HepG2 (cell line): ENCODE results near the gene POM121. TPM values are rescaled to one million over a fixed set of nuclear protein-coding genes. Genes with fewer than 3 reads are reported as not detected.

ENCODE experiments used
- CREB1 ChIP-seq, 2 experiments: fragments of 450-650 bp in 1 of 2; IDR thresholded peaks; 2 replicates each; pipeline ENCODE4 v1.6.1; 2016 to 2017; ENCODE audit warnings: control low read depth in 1 of 2, mild to moderate bottlenecking in 1 of 2, missing compliant biosample characterization in 1 of 2, missing genetic modification characterization in 1 of 2
- DRAP1 ChIP-seq: IDR thresholded peaks from 2 replicates; pipeline ENCODE4 v1.6.1; 2016; ENCODE audit warnings: missing genetic modification reagents, missing compliant biosample characterization
- HDAC1 ChIP-seq: sonication (generic); formaldehyde crosslinking; IDR thresholded peaks from 2 replicates; pipeline ENCODE4 v1.5.1; 2020; ENCODE audit warnings: mild to moderate bottlenecking, missing genetic modification reagents
- IKZF1 ChIP-seq: fragments of 450-650 bp; IDR thresholded peaks from 2 replicates; pipeline ENCODE4 v1.7.1; 2016
- LRRFIP1 ChIP-seq: sonication (generic); formaldehyde crosslinking; conservative IDR thresholded peaks from 2 replicates; pipeline ENCODE4 v1.4.0; 2020; ENCODE audit warnings: missing genetic modification reagents
- RORA ChIP-seq: sonication (generic); formaldehyde crosslinking; IDR thresholded peaks from 2 replicates; pipeline ENCODE4 v1.5.0; 2020; ENCODE audit warnings: mild to moderate bottlenecking, missing genetic modification reagents, moderate library complexity
- SP5 ChIP-seq: IDR thresholded peaks from 2 replicates; pipeline ENCODE4 v1.6.1; 2016; ENCODE audit warnings: low read depth, borderline replicate concordance
- ZBTB4 ChIP-seq: sonication (generic); formaldehyde crosslinking; IDR thresholded peaks from 2 replicates; pipeline ENCODE4 v1.4.0; 2020; ENCODE audit warnings: missing genetic modification reagents, mild to moderate bottlenecking, borderline replicate concordance
- ZBTB46 ChIP-seq: sonication (generic); formaldehyde crosslinking; IDR thresholded peaks from 2 replicates; pipeline ENCODE4 v1.4.0; 2020; ENCODE audit warnings: mild to moderate bottlenecking, missing genetic modification reagents, borderline replicate concordance
- ZFP1 ChIP-seq: IDR thresholded peaks from 2 replicates; pipeline ENCODE4 v1.6.1; 2016
- ZNF276 ChIP-seq: sonication (generic); formaldehyde crosslinking; IDR thresholded peaks from 2 replicates; pipeline ENCODE4 v1.4.0; 2020; ENCODE audit warnings: mild to moderate bottlenecking, low read depth, missing genetic modification reagents
- ZNF280B ChIP-seq: sonication (generic); formaldehyde crosslinking; IDR thresholded peaks from 2 replicates; pipeline ENCODE4 v1.5.0; 2020; ENCODE audit warnings: missing genetic modification reagents, mild to moderate bottlenecking, borderline replicate concordance
- ZNF607 ChIP-seq: sonication (generic); formaldehyde crosslinking; IDR thresholded peaks from 2 replicates; pipeline ENCODE4 v1.5.1; 2020; ENCODE audit warnings: missing genetic modification reagents, mild to moderate bottlenecking, borderline replicate concordance
- ZNF7 ChIP-seq: IDR thresholded peaks from 2 replicates; pipeline ENCODE4 v1.6.1; 2016; ENCODE audit warnings: missing biosample characterization, missing genetic modification reagents
- ZNF839 ChIP-seq: sonication (generic); formaldehyde crosslinking; IDR thresholded peaks from 2 replicates; pipeline ENCODE4 v1.4.0; 2020; ENCODE audit warnings: missing genetic modification reagents, mild to moderate bottlenecking, borderline replicate concordance
- polyA plus RNA-seq, 8 experiments: library from polyadenylated mRNA; depleted of rRNA in 3 of 8; stranded (reverse) in 7 of 8; unstranded in 1 of 8; fragments of >200 nt; fragmentation: Illumina TruSeq in 4 of 8; extraction: Trizol in 4 of 8; gene quantifications; 2 replicates each; pipeline versions ENCODE4 v1.2.1 to v1.2.3, GENCODE V29; 2011 to 2016; ENCODE audit warnings: low read depth in 4 of 8, missing spikeins in 1 of 8, mixed read lengths in 1 of 8; ENCODE audit not compliant: insufficient read depth in 1 of 8
- total RNA-seq, 5 experiments: library from RNA; depleted of rRNA; stranded (reverse); fragments of >200 nt; fragmentation: Illumina TruSeq; extraction: Trizol; gene quantifications; 2 replicates each; pipeline ENCODE4 v1.2.3, GENCODE V29; 2016; ENCODE audit warnings: low read depth in 1 of 5

POM121 gene
- total and polyA plus RNA-seq, 2 of the 13 experiments (the other 11 are each of a cell fraction or from before 2014, with no cell fraction given): 8.4 to 10.3 TPM

- TF ChIP-seq ZNF839 (CRISPR knock-in tag) (no peak), DRAP1 (CRISPR knock-in tag) (0 out of 2 replicates have a peak, but pooled peaks have one; percentile 38), ZBTB4 (CRISPR knock-in tag) (no peak), ZBTB46 (CRISPR knock-in tag) (no peak), ZNF607 (no peak), HDAC1 (peak; percentile 80), ZFP1 (CRISPR knock-in tag) (no peak), ZNF276 (no peak), ZNF280B (CRISPR knock-in tag) (0 out of 2 replicates have a peak, but pooled peaks have one; percentile 22), CREB1 (IDR thresholded peaks at IDR 0.05) (peak; percentile 98), CREB1 (CRISPR knock-in tag; IDR thresholded peaks at IDR 0.05) (peak; percentile 97), LRRFIP1 (CRISPR knock-in tag) (no peak), RORA (no peak), SP5 (CRISPR knock-in tag) (no peak), ZNF7 (CRISPR knock-in tag) (no peak), IKZF1 (no peak)
These were observed at the start of gene POM121 (continued) for GRCh38 chr7:72924733-72925545.
